Right lobe of liver (tissue), 4 donors: ENCODE results near the gene GSN.

Experiments used
- POLR2A ChIP-seq: fragments of 450-650 bp; IDR thresholded peaks from one replicate; pipeline ENCODE4 v1.6.1; 2017; ENCODE audit warnings: antibody characterized with exemption, mild to moderate bottlenecking
- TF ChIP-seq, protein P1 (sequence below), 4 donors: fragments of 200-600 bp in 3 of 4; fragments of 450-650 bp in 1 of 4; IDR thresholded peaks; one replicate each; pipeline versions ENCODE4 v1.5.1 to v1.8.0; 2016 to 2022; ENCODE audit warnings: antibody characterized with exemption in 4 of 4, mild to moderate bottlenecking in 2 of 4
- donor health status: DM: no; HTN: no; CAD: no.
- donor health status: DM: no; HTN: no; CAD: no.
- donor health status: DM: no; HTN: yes; CAD: no.

DNA sequence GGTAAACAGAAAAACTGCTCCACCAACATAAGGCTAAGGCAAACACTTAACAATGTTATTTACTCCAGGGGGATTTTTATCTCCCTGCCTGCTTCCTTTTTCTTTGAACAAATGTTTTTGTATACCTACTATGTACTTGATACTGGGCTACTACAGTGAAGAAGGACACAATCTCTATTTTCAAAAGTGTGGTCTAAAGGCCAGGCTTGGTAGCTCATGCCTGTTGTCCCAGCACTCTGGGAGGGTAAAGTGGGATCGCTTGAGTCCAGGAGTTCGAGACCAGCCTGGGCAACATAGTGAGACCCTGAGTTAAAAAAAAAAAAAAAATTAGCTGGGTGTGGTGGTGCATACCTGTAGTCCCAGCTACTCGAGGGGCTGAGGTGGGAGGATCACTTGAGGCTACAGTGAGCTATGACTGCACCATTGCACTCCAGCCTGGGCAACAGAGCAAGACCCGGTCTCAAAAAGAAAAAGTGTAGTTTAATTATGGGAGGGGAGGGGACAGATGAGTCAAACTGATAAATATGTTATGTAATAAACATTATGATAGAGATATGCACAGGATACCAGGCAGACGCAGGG is 98.7 kb downstream of the GSN start:
- TF ChIP-seq, protein P1, sequence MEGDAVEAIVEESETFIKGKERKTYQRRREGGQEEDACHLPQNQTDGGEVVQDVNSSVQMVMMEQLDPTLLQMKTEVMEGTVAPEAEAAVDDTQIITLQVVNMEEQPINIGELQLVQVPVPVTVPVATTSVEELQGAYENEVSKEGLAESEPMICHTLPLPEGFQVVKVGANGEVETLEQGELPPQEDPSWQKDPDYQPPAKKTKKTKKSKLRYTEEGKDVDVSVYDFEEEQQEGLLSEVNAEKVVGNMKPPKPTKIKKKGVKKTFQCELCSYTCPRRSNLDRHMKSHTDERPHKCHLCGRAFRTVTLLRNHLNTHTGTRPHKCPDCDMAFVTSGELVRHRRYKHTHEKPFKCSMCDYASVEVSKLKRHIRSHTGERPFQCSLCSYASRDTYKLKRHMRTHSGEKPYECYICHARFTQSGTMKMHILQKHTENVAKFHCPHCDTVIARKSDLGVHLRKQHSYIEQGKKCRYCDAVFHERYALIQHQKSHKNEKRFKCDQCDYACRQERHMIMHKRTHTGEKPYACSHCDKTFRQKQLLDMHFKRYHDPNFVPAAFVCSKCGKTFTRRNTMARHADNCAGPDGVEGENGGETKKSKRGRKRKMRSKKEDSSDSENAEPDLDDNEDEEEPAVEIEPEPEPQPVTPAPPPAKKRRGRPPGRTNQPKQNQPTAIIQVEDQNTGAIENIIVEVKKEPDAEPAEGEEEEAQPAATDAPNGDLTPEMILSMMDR (IDR thresholded peaks at IDR 0.05) = no peak
- no peak for TF ChIP-seq POLR2A
